GM10248 (cell line): Measurements from ENCODE around the gene FAM151B.

ENCODE experiments used
- CTCF ChIA-PET: fragments of 300-600 bp; sonication (Branson Sonifier 250); formaldehyde crosslinking; extraction: SDS; loops from one replicate; lab custom pipeline; 2021; ENCODE audit warnings: antibody characterized with exemption; lab: Yijun Ruan, JAX
- POLR2A ChIA-PET: fragments of 350-650 bp; sonication (Branson Sonifier 250); formaldehyde crosslinking; extraction: SDS; loops from one replicate; lab custom pipeline; 2020; ENCODE audit warnings: antibody characterized with exemption; lab: Yijun Ruan, JAX
- DNase-seq: peaks from one replicate; pipeline ENCODE4 v3.0.0; 2012; ENCODE audit errors: extremely low spot score
- CTCF ChIP-seq: IDR thresholded peaks from 2 replicates; pipeline ENCODE4 v1.5.1; 2012; ENCODE audit warnings: mild to moderate bottlenecking, low read depth; ENCODE audit errors: extremely low read depth, missing control alignments, control extremely low read depth

Gene FAM151B

GRCh38 chr5:80495891-80496290 lies 8.0 kb downstream of the FAM151B start:
- DNase-seq = no peak
- no peak for TF ChIP-seq CTCF
- CTCF ChIA-PET = interaction anchor here (0.9 kb wide), 1 partner anchor 11 kb away, joined by 4 read pairs; no protein-coding TSS in a partner anchor
- POLR2A ChIA-PET = no interaction called here

- CTCF ChIA-PET = interaction anchor here (1.3 kb wide), 1 partner anchor 23 kb away, joined by 3 read pairs; no protein-coding TSS in a partner anchor
- POLR2A ChIA-PET = no interaction called here
- no peak for DNase-seq
- no peak for TF ChIP-seq CTCF
These were observed 14.9 kb downstream of the FAM151B start for GRCh38 chr5:80502800-80503199.

- no peak for DNase-seq
- TF ChIP-seq CTCF = no peak
- ChIA-PET POLR2A (no interaction called here), CTCF (interaction anchor here (1.3 kb wide), 1 partner anchor 24 kb away, joined by 3 read pairs; no protein-coding TSS in a partner anchor)
These were observed 15.7 kb downstream of the FAM151B start for GRCh38 chr5:80503641-80504040.

- ChIA-PET CTCF (no interaction called here), POLR2A (no interaction called here)
- no peak for DNase-seq
- no peak for TF ChIP-seq CTCF
These were observed 16.9 kb downstream of the FAM151B start for GRCh38 chr5:80504833-80505232.

- POLR2A ChIA-PET = no interaction called here
- no peak for TF ChIP-seq CTCF
- DNase-seq = no peak
- CTCF ChIA-PET = interaction anchor here (2.0 kb wide), 1 partner anchor 11 kb away, joined by 4 read pairs; no protein-coding TSS in a partner anchor
These were observed 19.8 kb downstream of the FAM151B start for GRCh38 chr5:80507663-80508062.

GRCh38 chr5:80508844-80509243 lies 20.9 kb downstream of the FAM151B start:
- no peak for TF ChIP-seq CTCF
- ChIA-PET POLR2A (no interaction called here), CTCF (no interaction called here)
- no peak for DNase-seq
